ENCODE results near the gene TNNC2. TPM values are rescaled to one million over a fixed set of nuclear protein-coding genes. Genes with fewer than 3 reads are reported as not detected.

Gene TNNC2
- total and polyA plus RNA-seq, 2 experiments from 2014 or later = 0.59 to 32.5 TPM

DNA sequence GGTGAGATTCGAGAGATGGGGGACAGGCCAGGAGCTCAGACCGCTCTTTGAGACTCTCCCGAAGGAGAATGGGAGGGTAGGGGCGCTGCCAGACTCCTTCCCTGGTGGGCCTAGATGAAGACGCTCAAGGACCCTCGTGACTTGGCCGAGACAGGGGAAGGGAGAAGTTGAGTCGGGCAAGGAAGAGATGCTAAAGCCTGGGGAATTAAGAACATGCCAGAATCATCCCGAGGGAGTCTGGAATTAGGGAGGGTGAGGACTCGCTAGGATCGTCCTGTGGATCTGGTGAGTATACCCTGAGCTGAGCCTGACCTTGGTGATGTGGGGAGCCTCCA, 14.1 kb downstream of the TNNC2 start (continued):
- TF ChIP-seq, protein P1, sequence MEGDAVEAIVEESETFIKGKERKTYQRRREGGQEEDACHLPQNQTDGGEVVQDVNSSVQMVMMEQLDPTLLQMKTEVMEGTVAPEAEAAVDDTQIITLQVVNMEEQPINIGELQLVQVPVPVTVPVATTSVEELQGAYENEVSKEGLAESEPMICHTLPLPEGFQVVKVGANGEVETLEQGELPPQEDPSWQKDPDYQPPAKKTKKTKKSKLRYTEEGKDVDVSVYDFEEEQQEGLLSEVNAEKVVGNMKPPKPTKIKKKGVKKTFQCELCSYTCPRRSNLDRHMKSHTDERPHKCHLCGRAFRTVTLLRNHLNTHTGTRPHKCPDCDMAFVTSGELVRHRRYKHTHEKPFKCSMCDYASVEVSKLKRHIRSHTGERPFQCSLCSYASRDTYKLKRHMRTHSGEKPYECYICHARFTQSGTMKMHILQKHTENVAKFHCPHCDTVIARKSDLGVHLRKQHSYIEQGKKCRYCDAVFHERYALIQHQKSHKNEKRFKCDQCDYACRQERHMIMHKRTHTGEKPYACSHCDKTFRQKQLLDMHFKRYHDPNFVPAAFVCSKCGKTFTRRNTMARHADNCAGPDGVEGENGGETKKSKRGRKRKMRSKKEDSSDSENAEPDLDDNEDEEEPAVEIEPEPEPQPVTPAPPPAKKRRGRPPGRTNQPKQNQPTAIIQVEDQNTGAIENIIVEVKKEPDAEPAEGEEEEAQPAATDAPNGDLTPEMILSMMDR (conservative IDR thresholded peaks at IDR 0.05; ENCODE audit: low read depth in 2 of 2) = no peak
- TF ChIP-seq JUNB (IDR thresholded peaks at IDR 0.05; ENCODE audit: unreplicated experiment) = no peak

DNA sequence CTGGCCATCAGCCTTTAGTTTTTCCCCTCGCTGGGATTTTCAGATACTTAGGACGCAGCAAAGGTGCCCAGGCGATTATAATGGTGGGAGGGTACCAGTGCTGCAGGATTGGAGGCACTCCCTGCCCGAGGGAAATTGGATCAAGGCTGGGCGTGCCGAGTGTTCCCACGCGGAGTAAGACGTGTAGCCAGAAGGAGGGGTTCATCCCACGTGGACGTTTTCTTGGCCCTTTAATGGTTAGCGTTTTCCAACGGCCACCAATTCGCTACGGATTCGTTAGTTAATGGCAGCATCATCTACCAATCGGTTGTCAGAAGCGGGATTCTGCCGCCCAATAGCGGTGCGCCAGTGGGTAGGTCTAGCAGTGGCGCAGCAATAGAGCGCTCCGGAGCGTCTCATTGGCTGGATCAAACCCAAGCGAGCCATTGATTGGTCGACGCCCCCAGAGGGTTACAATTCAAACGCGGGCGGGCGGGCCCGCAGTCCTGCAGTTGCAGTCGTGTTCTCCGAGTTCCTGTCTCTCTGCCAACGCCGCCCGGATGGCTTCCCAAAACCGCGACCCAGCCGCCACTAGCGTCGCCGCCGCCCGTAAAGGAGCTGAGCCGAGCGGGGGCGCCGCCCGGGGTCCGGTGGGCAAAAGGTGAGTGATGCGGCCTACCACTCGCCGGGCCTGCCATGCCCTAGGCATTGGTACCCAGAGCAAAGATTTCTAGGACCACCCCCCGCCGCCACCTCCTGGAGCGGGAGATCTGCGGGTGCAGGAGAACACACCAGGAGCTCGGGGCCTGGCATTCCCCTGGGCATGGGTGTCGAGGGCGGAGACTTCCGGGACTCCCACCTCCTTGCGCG, 14.7 kb downstream of the TNNC2 start, which contains the start of gene UBE2C:
Gene UBE2C (plus strand): TSS at position 488 of the 849 bp plus-strand sequence. CDS start 52 bp downstream, at position 540.
- H3F3A ChIP-seq (replicated peaks; ENCODE audit: low read depth) = peaks cover 35% of the 10 kb centered on the region
- H3K4me2 ChIP-seq = peak within 1 kb of the TSS; percentile 95
- ATAC-seq (peak; percentile 98), DNase-seq (ENCODE audit: low spot score) (peak; percentile 100)
- no peaks in the 10 kb centered on the region for H3K9me3 Mint-ChIP-seq
- H3K4me3 Mint-ChIP-seq = peak within 1 kb of the TSS; percentile 98
- H3K27me3 ChIP-seq (ENCODE audit: insufficient read depth) = no peaks in the 10 kb centered on the region
- peaks cover 13% of the 10 kb centered on the region for H3K4me1 ChIP-seq (ENCODE audit: insufficient read depth)
- H3K27ac ChIP-seq (ENCODE audit: low read depth) = peak within 1 kb of the TSS; percentile 78
- TF ChIP-seq CREB1 (CRISPR knock-in tag; IDR thresholded peaks at IDR 0.05; ENCODE audit: low read depth) (no peak; the same call in none of the 2 replicates), STAT1 (IDR thresholded peaks at IDR 0.05; ENCODE audit: unreplicated experiment) (no peak), POLR2AphosphoS5 (IDR thresholded peaks at IDR 0.05; ENCODE audit: low read depth) (peak; percentile 79)
- H3K9me2 ChIP-seq (ENCODE audit: insufficient read depth) = no peaks in the 10 kb centered on the region
- H2AFZ ChIP-seq = peak within 1 kb of the TSS; percentile 11; the same call in 1 of the 2 replicates
- peaks cover 15% of the 10 kb centered on the region for H3K4me1 Mint-ChIP-seq
- peak within 1 kb of the TSS; percentile 83 for H3K27ac Mint-ChIP-seq
- H4K20me1 ChIP-seq (replicated peaks; ENCODE audit: insufficient read depth) = peaks cover 12% of the 10 kb centered on the region
- peaks cover 48% of the 10 kb centered on the region for H3K36me3 ChIP-seq (ENCODE audit: insufficient read depth)
- H3K36me3 Mint-ChIP-seq (ENCODE audit: low read depth) = peaks cover 78% of the 10 kb centered on the region
- peaks cover 3% of the 10 kb centered on the region for H3K27me3 Mint-ChIP-seq (ENCODE audit: insufficient read depth, low read depth, poor library complexity)
- H3K4me3 ChIP-seq = peak within 1 kb of the TSS; percentile 81
- H3K79me2 ChIP-seq (replicated peaks; ENCODE audit: insufficient read depth) = peaks cover 26% of the 10 kb centered on the region

DNA sequence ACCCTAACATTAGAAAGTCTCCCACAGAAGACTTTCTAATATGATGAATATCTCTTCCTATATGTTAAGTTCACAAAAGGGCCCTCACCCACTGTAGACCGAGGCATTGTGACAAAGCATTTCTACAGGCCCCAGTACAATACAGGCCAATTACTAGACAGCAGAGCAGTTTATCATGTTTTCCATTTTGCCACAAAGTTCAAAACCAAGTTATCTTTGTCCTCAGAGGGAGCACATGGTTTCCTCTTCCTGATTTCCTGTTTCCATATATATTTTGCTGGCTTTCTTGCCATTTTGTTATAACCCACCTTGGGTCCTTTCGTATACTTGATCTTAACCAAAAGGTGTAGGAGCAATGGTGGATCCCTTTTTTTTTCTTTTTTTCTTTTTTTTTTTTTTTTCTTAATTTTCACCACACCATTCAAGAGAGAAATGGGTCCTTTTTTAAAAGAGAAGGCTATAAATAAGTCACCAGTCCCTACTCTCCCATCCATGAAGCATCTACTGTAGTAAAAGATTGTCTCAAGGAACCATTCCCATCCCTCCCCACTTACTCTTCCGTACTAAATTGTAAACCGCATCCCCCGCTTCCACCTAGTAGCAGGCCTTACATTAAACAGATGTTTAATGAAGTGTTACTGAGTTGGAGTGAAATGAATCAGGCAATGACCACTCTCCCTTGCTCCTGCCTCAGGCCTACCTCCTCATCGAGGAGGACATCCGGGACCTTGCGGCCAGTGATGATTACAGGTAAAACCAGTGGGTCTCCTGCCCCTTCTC, 16.7 kb downstream of the TNNC2 start:
- Histone ChIP-seq H4K20me1 (replicated peaks; ENCODE audit: insufficient read depth) (peaks cover 6% of the 10 kb centered on the region), H3K27me3 (ENCODE audit: insufficient read depth) (no peaks in the 10 kb centered on the region), H3K4me3 (no peak overlapping the region), H3K4me1 (ENCODE audit: insufficient read depth) (peaks cover 13% of the 10 kb centered on the region), H2AFZ (no peak overlapping the region), H3K4me2 (no peak overlapping the region), H3K27ac (ENCODE audit: low read depth) (no peak overlapping the region), H3K36me3 (ENCODE audit: insufficient read depth) (peaks cover 31% of the 10 kb centered on the region), H3F3A (replicated peaks; ENCODE audit: low read depth) (peaks cover 16% of the 10 kb centered on the region), H3K9me2 (ENCODE audit: insufficient read depth) (no peaks in the 10 kb centered on the region), H3K79me2 (replicated peaks; ENCODE audit: insufficient read depth) (peaks cover 26% of the 10 kb centered on the region)
- Mint-ChIP-seq H3K4me3 (no peak overlapping the region), H3K9me3 (no peaks in the 10 kb centered on the region), H3K27me3 (ENCODE audit: insufficient read depth, low read depth, poor library complexity) (peaks cover 3% of the 10 kb centered on the region), H3K36me3 (ENCODE audit: low read depth) (peaks cover 73% of the 10 kb centered on the region), H3K4me1 (peaks cover 7% of the 10 kb centered on the region; the same call in 2 of the 3 replicates), H3K27ac (no peak overlapping the region)
- TF ChIP-seq, protein P2, sequence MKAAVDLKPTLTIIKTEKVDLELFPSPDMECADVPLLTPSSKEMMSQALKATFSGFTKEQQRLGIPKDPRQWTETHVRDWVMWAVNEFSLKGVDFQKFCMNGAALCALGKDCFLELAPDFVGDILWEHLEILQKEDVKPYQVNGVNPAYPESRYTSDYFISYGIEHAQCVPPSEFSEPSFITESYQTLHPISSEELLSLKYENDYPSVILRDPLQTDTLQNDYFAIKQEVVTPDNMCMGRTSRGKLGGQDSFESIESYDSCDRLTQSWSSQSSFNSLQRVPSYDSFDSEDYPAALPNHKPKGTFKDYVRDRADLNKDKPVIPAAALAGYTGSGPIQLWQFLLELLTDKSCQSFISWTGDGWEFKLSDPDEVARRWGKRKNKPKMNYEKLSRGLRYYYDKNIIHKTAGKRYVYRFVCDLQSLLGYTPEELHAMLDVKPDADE (IDR thresholded peaks at IDR 0.05) = no peak
- no peak for TF ChIP-seq ZNF331 (CRISPR knock-in tag; IDR thresholded peaks at IDR 0.05; ENCODE audit: low read depth)
- TF ChIP-seq STAT1 (IDR thresholded peaks at IDR 0.05; ENCODE audit: unreplicated experiment) = no peak
- ATAC-seq (no peak), DNase-seq (ENCODE audit: low spot score) (no peak)

All from GM23338 (cell line).